ENCODE results near the gene DCP2. TPM values are rescaled to one million over a fixed set of nuclear protein-coding genes. Genes with fewer than 3 reads are reported as not detected.

Gene DCP2
- total RNA-seq, 2 experiments from 2014 or later = 129 TPM

DNA sequence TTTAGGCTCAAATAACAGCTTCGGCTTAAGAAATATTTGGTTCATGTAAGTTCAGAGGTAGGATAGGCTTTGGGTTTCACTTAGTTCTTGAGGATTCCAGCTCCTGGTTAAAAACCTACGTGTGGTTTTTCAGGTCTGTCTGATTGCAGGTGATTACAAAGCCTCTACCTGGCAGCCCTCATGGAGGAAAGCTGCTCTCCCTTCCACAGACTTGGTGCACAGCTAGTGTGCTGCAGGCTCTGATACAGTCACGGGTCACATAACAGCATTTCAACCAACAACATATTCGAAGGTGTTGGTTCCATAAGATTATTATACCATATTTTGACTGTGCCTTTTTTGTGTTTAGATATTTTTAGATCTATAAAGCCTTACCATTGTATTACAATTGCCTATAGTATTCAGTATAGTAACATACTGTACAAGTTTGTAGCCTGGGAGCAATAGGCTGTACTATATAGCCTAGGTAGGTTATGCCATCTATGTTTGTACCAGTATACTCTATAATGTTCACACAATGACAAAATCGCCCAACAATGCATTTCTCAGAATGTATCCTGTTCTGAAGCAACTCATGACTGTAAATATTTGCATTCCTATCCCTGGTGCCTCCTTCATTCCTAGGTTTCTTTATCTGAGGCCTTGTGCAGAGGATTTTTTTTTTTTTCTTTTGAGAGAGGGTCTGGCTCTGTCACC lies 8.0 kb upstream of the DCP2 start:
- intact Hi-C loops (cut with micrococcal nuclease) = no loop called here

GRCh38 chr5:112971276-112971675 lies 5.3 kb upstream of the DCP2 start:
- Mint-ChIP-seq H3K9me3 (no peaks in the 10 kb centered on the region), H3K36me3 (ENCODE audit: low read depth) (no peaks in the 10 kb centered on the region)

More for the DNA sequence above, 8.0 kb upstream of the DCP2 start:
- H3K36me3 Mint-ChIP-seq (ENCODE audit: low read depth) = no peaks in the 10 kb centered on the region
- CTCF ChIA-PET = interaction anchor here (0.9 to 4.6 kb wide), 3 partner anchors 48 to 276 kb away, joined by 3 to 27 read pairs (median 6); partner anchors contain the start of gene REEP5
- H3K27me3 Mint-ChIP-seq (ENCODE audit: low read depth) = no peaks in the 10 kb centered on the region
- no peaks in the 10 kb centered on the region for H3K9me3 Mint-ChIP-seq
- H3K4me3 Mint-ChIP-seq = no peak overlapping the region
- DNase-seq = no peak
- peaks cover 18% of the 10 kb centered on the region for H3K4me1 Mint-ChIP-seq (ENCODE audit: low read depth)
- H3K27ac Mint-ChIP-seq = no peak overlapping the region

GRCh38 chr5:112973036-112973435 lies 3.6 kb upstream of the DCP2 start:
- no peak for DNase-seq
- intact Hi-C loops (cut with micrococcal nuclease) = loop anchor here (10.0 kb wide), 1 partner anchor 1738 kb away; no protein-coding TSS in a partner anchor
- Mint-ChIP-seq H3K4me1 (ENCODE audit: low read depth) (peaks cover 16% of the 10 kb centered on the region), H3K27ac (no peak overlapping the region), H3K27me3 (ENCODE audit: low read depth) (no peaks in the 10 kb centered on the region), H3K4me3 (no peak overlapping the region), H3K9me3 (no peaks in the 10 kb centered on the region), H3K36me3 (ENCODE audit: low read depth) (no peaks in the 10 kb centered on the region)
- CTCF ChIA-PET = interaction anchor here (0.7 to 1.8 kb wide), 4 partner anchors 8 to 52 kb away, joined by 3 to 6 read pairs (median 4); partner anchors contain the start of gene REEP5

More at GRCh38 chr5:112971276-112971675, 5.3 kb upstream of the DCP2 start:
- CTCF ChIA-PET = interaction anchor here (0.6 kb wide), 1 partner anchor 15 kb away, joined by 5 read pairs; no protein-coding TSS in a partner anchor
- DNase-seq = no peak
- intact Hi-C loops (cut with micrococcal nuclease) = loop anchor here (10.0 kb wide), 1 partner anchor 1736 kb away; no protein-coding TSS in a partner anchor
- H3K27me3 Mint-ChIP-seq (ENCODE audit: low read depth) = no peaks in the 10 kb centered on the region
- H3K4me1 Mint-ChIP-seq (ENCODE audit: low read depth) = peaks cover 16% of the 10 kb centered on the region
- H3K4me3 Mint-ChIP-seq = no peak overlapping the region
- H3K27ac Mint-ChIP-seq = no peak overlapping the region

- H3K27me3 Mint-ChIP-seq (ENCODE audit: low read depth) = no peaks in the 10 kb centered on the region
- CTCF ChIA-PET = interaction anchor here (0.7 to 1.8 kb wide), 6 partner anchors 9 to 419 kb away, joined by 3 to 6 read pairs (median 3); partner anchors contain the start of gene REEP5
- no peaks in the 10 kb centered on the region for H3K9me3 Mint-ChIP-seq
- intact Hi-C loops (cut with micrococcal nuclease) = loop anchor here (10.0 kb wide), 1 partner anchor 1739 kb away; no protein-coding TSS in a partner anchor
- peaks cover 2% of the 10 kb centered on the region for H3K36me3 Mint-ChIP-seq (ENCODE audit: low read depth)
- no peak overlapping the region for H3K4me3 Mint-ChIP-seq
- DNase-seq = no peak
- H3K27ac Mint-ChIP-seq = no peak overlapping the region
- H3K4me1 Mint-ChIP-seq (ENCODE audit: low read depth) = peaks cover 23% of the 10 kb centered on the region
These were observed 2.7 kb upstream of the DCP2 start for GRCh38 chr5:112973904-112974303.

DNA sequence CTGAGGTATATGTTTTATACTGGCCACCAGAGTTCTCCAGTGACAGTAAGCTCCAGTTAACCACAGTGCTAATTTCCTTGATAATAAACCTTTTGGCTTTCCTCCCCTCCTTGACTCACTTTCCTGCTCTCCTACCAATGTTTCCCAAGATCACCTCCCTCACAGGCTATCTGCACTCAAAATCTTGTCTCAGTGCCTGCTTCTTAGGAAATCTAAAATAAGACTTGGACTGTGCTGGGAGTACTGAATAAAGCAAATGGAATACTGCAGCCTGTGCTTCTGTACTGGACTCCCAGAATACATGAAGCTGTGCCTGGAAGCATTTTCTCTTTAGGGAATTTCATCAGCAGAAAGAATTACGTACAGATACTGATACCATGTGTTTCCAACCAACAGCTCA lies 1.7 kb upstream of the DCP2 start:
- CTCF ChIA-PET = interaction anchor here (0.6 to 2.3 kb wide), 5 partner anchors 9 to 791 kb away, joined by 3 to 9 read pairs (median 4); no protein-coding TSS in a partner anchor
- H3K4me3 Mint-ChIP-seq = no peak overlapping the region
- H3K4me1 Mint-ChIP-seq (ENCODE audit: low read depth) = peaks cover 26% of the 10 kb centered on the region
- H3K27ac Mint-ChIP-seq = peak overlapping the region; percentile 95
- no peak for DNase-seq
- H3K27me3 Mint-ChIP-seq (ENCODE audit: low read depth) = no peaks in the 10 kb centered on the region
- peaks cover 2% of the 10 kb centered on the region for H3K36me3 Mint-ChIP-seq (ENCODE audit: low read depth)
- intact Hi-C loops (cut with micrococcal nuclease) = loop anchor here (5.0 to 10.0 kb wide), 4 partner anchors 98 to 1740 kb away; no protein-coding TSS in a partner anchor
- no peaks in the 10 kb centered on the region for H3K9me3 Mint-ChIP-seq

DNA sequence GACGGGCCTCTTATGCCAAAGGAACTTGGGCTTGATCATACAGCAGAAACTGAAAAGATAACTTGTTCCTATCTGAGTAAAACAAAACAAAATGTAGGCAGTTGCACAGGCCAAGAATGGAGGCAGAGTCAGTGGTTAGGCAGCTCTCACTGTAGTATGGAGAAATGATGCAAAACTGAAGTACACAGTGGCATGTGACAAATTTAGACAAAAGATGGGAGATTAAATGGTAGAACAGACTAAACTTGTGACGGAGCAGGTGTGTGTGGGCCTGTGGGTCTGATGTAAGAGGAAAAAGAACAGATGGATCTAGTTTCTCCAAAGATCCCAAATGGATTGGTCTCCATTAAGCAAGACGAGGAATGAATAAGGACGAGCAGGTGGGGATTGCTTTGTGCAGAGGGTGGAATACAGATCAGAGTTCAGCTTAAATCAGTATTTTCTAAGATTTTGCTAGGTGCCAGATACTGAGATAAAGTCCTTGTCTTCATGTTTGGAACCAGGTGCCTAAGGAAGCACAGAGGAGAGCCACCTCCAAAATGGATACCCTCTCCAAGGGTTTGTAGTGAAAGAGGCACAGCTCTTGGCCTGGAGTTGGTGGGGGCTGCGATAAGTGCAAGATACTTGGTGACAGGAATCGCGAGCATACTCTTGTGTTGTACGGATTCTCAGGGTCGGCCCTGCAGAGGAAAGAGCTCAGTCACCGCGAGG lies 722 bp upstream of the DCP2 start:
- H3K27ac Mint-ChIP-seq = peak overlapping the region; percentile 95
- peak; percentile 18 for DNase-seq
- H3K9me3 Mint-ChIP-seq = no peaks in the 10 kb centered on the region
- intact Hi-C loops (cut with micrococcal nuclease) = loop anchor here (1.0 to 10.0 kb wide), 10 partner anchors 12 to 1741 kb away; partner anchors contain the start of genes REEP5 and SRP19
- H3K27me3 Mint-ChIP-seq (ENCODE audit: low read depth) = no peaks in the 10 kb centered on the region
- CTCF ChIA-PET = interaction anchor here (0.6 to 2.3 kb wide), 7 partner anchors 9 to 285 kb away, joined by 3 to 9 read pairs (median 5); no protein-coding TSS in a partner anchor
- peak overlapping the region; percentile 96 for H3K4me3 Mint-ChIP-seq
- peaks cover 35% of the 10 kb centered on the region for H3K4me1 Mint-ChIP-seq (ENCODE audit: low read depth)
- peaks cover 5% of the 10 kb centered on the region for H3K36me3 Mint-ChIP-seq (ENCODE audit: low read depth)

DNA sequence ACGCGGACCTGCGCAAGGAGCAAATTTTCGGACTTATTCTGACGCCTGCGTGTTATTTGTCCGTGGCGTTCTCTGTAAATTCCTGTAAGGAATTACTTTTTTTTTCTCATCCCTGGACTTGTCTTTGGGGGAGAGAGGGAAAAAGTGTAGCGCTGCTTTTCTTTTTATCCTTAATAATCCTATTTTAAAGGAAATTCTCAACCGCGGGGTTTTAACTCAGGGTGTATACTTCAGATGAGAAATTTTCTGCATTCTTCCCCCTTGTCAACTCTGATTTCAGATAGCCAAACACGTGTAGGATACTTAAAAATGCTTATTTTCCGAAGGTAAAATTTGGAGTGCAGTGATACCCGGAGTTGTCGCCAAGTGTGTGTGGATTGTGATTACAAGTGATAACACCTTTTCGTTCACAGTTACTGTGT lies 853 bp downstream of the DCP2 start:
- intact Hi-C loops (cut with micrococcal nuclease) = loop anchor here (1.0 to 10.0 kb wide), 7 partner anchors 55 to 1743 kb away; partner anchors contain the start of genes REEP5 and YTHDC2
- H3K9me3 Mint-ChIP-seq = no peaks in the 10 kb centered on the region
- DNase-seq = no peak
- no peaks in the 10 kb centered on the region for H3K27me3 Mint-ChIP-seq (ENCODE audit: low read depth)
- peak overlapping the region; percentile 95 for H3K27ac Mint-ChIP-seq
- CTCF ChIA-PET = no interaction called here
- H3K4me3 Mint-ChIP-seq = peak overlapping the region; percentile 96
- H3K4me1 Mint-ChIP-seq (ENCODE audit: low read depth) = peaks cover 43% of the 10 kb centered on the region
- peaks cover 12% of the 10 kb centered on the region for H3K36me3 Mint-ChIP-seq (ENCODE audit: low read depth)

DNA sequence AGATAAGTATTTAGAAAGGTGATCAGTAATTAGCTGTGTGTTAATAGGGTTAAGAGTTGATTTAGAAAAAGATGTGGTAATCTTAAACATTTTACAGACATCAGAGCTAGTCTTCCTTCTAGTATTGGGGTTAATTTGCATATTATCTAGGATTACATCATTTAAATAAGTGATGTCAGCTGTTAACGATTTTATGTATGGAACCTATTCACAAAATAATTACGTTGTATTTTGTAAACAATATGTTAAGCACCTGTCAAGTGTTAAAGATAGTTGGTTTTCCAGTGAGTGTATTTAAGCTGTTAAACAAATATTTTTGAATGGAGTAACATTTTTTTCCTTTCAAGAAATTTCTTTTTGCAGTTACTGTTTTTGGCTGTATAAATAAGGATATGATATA lies 2.2 kb downstream of the DCP2 start:
- Mint-ChIP-seq H3K27ac (no peak overlapping the region), H3K4me3 (peak overlapping the region; percentile 96), H3K27me3 (ENCODE audit: low read depth) (no peaks in the 10 kb centered on the region), H3K9me3 (no peaks in the 10 kb centered on the region), H3K4me1 (ENCODE audit: low read depth) (peaks cover 53% of the 10 kb centered on the region), H3K36me3 (ENCODE audit: low read depth) (peaks cover 17% of the 10 kb centered on the region)
- intact Hi-C loops (cut with micrococcal nuclease) = loop anchor here (5.0 to 10.0 kb wide), 4 partner anchors 102 to 1744 kb away; no protein-coding TSS in a partner anchor
- CTCF ChIA-PET = interaction anchor here (0.6 to 2.1 kb wide), 4 partner anchors 11 to 100 kb away, joined by 3 to 10 read pairs (median 5); partner anchors contain the start of gene REEP5
- DNase-seq = no peak

- no peaks in the 10 kb centered on the region for H3K9me3 Mint-ChIP-seq
- CTCF ChIA-PET = interaction anchor here (2.1 kb wide), 1 partner anchor 16 kb away, joined by 10 read pairs; no protein-coding TSS in a partner anchor
- no peak overlapping the region for H3K27ac Mint-ChIP-seq
- intact Hi-C loops (cut with micrococcal nuclease) = loop anchor here (1.0 to 10.0 kb wide), 5 partner anchors 102 to 1745 kb away; no protein-coding TSS in a partner anchor
- peaks cover 17% of the 10 kb centered on the region for H3K36me3 Mint-ChIP-seq (ENCODE audit: low read depth)
- H3K27me3 Mint-ChIP-seq (ENCODE audit: low read depth) = no peaks in the 10 kb centered on the region
- peak overlapping the region; percentile 65 for H3K4me3 Mint-ChIP-seq
- no peak for DNase-seq
- peaks cover 62% of the 10 kb centered on the region for H3K4me1 Mint-ChIP-seq (ENCODE audit: low read depth)
These were observed 3.1 kb downstream of the DCP2 start for GRCh38 chr5:112979723-112980122.

DNA sequence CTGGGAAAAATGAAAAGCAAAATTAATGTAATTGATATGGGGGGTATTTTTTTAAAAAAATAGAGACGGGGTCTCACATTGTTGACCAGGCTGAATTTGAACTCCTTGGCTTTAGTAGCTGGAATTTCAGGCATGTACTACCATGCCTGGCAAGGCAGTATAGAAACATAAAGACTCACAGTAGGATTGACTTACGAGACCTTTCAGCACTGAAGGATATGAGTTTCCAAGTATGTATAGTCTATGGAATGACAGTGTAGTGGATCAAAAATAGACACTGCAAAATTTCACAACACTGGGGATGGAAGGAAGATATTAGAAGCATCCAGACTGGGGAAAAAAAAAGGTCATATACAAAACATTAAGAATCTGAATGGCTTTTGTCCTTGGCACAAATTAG lies 6.8 kb downstream of the DCP2 start:
- CTCF ChIA-PET = interaction anchor here (4.9 kb wide), 1 partner anchor 13 kb away, joined by 48 read pairs; no protein-coding TSS in a partner anchor
- intact Hi-C loops (cut with micrococcal nuclease) = no loop called here
- Mint-ChIP-seq H3K36me3 (ENCODE audit: low read depth) (peaks cover 16% of the 10 kb centered on the region), H3K27ac (no peak overlapping the region), H3K27me3 (ENCODE audit: low read depth) (no peaks in the 10 kb centered on the region), H3K4me1 (ENCODE audit: low read depth) (peaks cover 53% of the 10 kb centered on the region), H3K4me3 (no peak overlapping the region), H3K9me3 (no peaks in the 10 kb centered on the region)
- DNase-seq = no peak

DNA sequence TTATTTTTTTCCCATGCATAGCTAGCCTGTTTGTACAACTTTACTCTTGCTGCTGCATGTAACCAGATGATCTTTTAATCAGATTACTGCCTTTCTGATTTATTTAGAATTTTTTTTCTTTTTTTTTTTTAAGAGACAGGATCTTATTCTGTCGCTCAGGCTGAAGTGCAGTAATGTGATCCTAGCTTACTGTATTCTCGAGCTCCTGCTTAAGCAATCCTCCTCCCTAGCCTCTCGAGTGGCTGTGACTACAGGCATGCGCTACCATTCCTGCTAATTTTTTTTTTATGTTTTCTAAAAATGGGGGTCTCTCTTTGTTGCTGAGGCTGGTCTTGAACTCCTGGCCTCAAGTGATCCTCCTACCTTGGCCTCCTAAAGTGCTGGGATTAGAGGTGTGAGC lies 9.6 kb downstream of the DCP2 start:
- intact Hi-C loops (cut with micrococcal nuclease) = no loop called here
- H3K27ac Mint-ChIP-seq = no peak overlapping the region
- peaks cover 22% of the 10 kb centered on the region for H3K36me3 Mint-ChIP-seq (ENCODE audit: low read depth)
- DNase-seq = no peak
- no peaks in the 10 kb centered on the region for H3K27me3 Mint-ChIP-seq (ENCODE audit: low read depth)
- CTCF ChIA-PET = interaction anchor here (0.6 to 4.9 kb wide), 4 partner anchors 10 to 63 kb away, joined by 3 to 48 read pairs (median 4); no protein-coding TSS in a partner anchor
- H3K4me3 Mint-ChIP-seq = no peak overlapping the region
- no peaks in the 10 kb centered on the region for H3K9me3 Mint-ChIP-seq
- H3K4me1 Mint-ChIP-seq (ENCODE audit: low read depth) = peaks cover 48% of the 10 kb centered on the region

Measured in activated naive CD4-positive, alpha-beta T cell treated with anti-CD3 and anti-CD28 coated beads for 36 hours (primary cell).